NOMO-1 (cell line): ENCODE results near the gene PLEKHA6.
A peak's percentile ranks its signal among the peaks of the same experiment; 100 is the strongest.

Experiments used
- DNase-seq, 2 experiments: peaks; one replicate each; lab custom pipeline; 2025; ENCODE audit not compliant: unreplicated experiment in 2 of 2; lab: John Stamatoyannopoulos, UW

The PLEKHA6 gene

GRCh38 chr1:204383163-204383904 is 23.6 kb upstream of the PLEKHA6 start:
- DNase-seq, result no peak

DNA sequence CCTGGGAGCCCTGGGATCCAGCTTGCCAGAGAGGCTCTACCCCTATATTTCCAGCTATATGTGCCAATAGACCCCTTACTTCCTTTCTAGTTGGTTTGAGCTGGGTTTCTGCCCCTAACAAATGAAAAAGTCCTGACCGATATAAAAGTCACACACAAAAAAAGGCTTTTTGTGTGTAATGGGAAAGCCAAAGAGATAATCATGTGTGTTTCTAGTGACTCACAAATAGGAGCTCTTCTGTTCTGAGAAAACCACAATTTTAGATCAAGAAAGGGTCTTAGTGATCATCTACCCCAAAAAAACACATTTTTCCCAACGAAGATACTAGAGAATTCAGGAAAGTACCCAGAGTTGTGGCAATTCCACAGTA is 23.0 kb upstream of the PLEKHA6 start:
- peak; percentile 16 to 62 for DNase-seq

- DNase-seq, result no peak
These were observed 20.6 kb upstream of the PLEKHA6 start for GRCh38 chr1:204380293-204380831.

GRCh38 chr1:204377800-204378668 is 18.3 kb upstream of the PLEKHA6 start:
- peak; percentile 69 to 85 for DNase-seq

DNA sequence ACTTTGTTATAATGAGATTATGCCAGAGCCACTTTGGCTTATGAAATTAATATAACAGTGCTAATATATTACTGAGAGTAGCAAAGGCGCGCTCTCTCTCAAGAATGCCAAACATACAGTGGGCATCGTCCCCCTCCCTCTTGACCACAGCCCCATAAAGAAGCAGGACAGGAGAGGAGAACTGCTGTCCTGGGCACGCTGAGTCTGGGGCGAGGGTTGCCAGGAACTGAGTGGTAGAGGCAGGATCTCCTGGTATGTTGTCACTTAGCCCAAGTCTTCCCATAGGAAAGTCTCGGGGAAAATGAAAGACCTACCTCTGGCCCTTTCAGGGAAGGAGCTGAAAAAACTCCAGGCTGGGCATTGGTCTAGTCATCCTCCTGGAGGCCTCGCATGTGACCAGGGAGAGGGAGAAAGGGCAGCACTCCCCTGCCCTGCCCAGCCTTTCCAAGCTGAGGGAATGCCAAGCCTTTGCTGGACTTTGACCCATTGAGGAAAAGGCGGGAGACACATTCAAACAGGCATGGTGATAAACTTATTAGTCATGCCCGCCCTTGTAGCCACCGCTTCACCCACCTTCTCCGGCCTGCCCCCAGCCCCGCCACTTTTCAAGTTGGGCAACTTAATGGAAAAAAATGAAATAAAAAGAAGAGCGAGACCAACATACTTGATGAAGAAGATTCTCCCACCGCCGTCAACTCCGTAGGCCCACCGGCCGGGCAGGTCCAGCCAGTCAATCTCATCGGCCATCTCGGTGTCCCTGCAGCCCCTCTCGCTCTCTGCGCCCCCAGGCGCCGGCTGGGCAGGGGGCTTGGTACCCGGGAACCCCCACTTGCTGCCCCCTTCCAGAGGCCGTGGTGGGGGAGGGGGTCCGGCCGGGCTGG is 17.4 kb upstream of the PLEKHA6 start:
- DNase-seq, result no peak

- DNase-seq, result peak in 1 of 2 experiments; percentile 12
These were observed 16.7 kb upstream of the PLEKHA6 start for GRCh38 chr1:204376465-204376864.

GRCh38 chr1:204373911-204374310 is 14.2 kb upstream of the PLEKHA6 start:
- DNase-seq, result no peak

- no peak for DNase-seq
These were observed 10.4 kb upstream of the PLEKHA6 start for GRCh38 chr1:204370176-204370575.

GRCh38 chr1:204368996-204369726 is 9.4 kb upstream of the PLEKHA6 start:
- no peak for DNase-seq

GRCh38 chr1:204367956-204368355 is 8.2 kb upstream of the PLEKHA6 start:
- no peak for DNase-seq

GRCh38 chr1:204367193-204367858 is 7.6 kb upstream of the PLEKHA6 start:
- no peak for DNase-seq

- DNase-seq, result no peak
These were observed 7.0 kb upstream of the PLEKHA6 start for GRCh38 chr1:204366759-204367158.

DNA sequence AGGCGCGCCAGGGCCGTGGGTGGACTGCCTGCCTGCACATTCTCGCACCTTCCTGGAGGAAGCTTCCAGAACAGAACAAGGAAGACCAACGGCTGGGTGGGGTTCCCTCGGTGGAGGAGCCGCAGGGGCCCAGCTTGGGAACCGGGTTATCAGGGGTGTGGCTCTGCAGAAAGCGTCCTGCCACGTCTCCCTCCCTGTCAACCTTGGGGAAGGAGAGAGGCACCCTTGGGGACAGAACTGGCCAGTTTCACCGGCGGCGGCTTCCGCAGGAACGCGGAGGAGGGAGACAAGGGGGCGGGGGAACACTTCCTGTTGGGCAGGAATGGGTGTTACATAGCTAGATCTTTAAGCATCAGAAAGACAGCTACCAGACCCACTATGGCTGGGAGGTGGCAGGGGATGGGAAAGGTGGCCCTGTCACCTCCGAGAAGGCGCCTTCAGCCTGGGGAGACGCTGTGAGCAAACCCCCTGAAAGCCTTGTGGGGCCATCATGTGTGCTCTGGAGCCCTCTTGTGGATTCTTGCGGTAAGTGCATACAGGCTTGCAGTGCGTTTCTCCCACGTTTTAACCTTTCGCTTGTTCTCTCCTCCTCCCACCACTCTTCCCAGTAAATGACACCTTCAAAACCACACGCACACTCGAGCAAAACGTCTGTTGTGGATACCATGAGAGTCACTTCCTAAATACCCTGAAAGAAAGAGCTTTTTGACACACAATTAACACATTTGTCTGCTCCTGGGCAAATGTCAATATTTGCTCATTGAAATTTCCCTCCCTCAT is 3.8 kb upstream of the PLEKHA6 start:
- peak; percentile 78 to 80 for DNase-seq

DNA sequence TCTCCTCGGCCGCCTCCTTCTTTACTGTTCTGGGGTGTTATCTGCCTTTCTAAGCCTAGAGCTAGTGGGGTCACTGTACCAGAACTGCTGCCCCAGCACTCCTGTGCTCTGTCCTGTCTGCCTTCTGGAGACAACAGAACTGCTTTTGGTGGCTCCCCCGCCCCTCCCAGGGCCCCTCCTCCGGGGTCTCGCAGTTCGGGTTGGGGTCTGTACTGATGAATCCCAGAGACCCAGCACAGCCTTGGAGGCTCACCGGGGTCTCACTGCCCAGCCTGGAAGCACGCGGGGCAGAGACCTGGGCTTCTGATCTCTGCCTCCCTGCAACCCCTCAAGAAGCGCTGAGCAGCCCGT is 3.2 kb upstream of the PLEKHA6 start:
- DNase-seq, result no peak

DNA sequence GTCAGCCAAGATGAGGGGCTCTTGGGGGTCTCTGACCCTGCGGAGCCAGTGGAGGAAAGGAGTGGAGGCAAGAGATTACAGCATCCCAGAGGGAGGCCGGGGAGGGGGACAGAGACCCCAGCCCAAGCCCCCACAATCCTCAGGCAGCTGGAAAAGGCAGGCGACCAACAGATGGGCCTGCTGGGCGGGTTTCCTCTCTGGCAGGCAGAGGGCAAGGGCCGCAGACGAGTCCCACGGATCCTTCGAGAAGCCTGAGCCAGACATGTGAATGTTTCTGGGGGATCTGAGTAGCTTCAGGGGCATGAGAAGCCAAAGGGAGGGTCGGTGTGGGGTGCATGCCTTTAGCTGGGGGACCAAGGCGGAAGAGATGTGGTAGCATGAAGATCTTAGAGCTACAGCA is 2.1 kb upstream of the PLEKHA6 start:
- no peak for DNase-seq

DNA sequence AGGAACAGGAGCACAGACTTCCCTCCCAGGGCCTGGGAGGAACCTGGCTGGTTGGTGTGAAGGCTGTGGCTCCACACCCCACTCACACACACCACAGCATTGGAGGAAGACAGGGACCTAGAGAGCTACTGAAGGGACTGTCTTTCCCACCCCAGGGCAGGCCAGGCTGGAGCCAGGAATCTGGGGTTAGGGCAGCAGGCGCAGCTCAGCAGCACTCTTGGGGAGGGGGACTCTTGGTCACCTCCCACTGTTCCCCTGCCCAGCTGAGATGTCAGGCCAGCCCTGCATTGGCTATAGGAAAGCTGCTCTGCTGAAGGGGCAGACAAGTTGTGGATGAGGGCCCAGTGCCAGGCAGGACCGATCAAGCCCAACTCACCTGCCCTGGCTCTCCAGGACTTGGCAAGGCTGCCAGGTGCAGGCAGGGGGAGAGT is 1.6 kb upstream of the PLEKHA6 start:
- DNase-seq, result no peak

DNA sequence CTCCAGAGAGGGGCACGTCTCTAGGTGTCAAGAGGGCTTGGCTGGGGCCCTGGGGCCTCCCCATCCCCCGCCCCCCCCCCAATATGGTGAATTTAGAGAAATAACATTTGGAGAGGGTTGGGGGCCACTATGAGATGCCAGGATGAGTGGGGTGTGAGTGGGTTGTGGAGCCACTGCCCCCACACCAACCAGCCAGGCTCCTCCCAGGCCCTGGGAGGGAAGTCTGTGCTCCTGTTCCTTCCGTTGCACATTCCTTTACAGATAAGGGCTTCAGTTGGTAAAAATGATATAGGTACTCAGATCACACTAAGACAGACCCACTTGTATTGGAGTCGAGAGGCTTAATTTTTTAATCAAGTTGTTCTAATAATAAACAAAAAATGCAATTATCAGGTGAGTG is 585 bp upstream of the PLEKHA6 start:
- no peak for DNase-seq

GRCh38 chr1:204359131-204359473 is 627 bp downstream of the PLEKHA6 start:
- no peak for DNase-seq

GRCh38 chr1:204358605-204359004 is 1.1 kb downstream of the PLEKHA6 start:
- no peak for DNase-seq
